K562 (cell line): Measurements from ENCODE around the gene DEDD. TPM values are rescaled to one million over a fixed set of nuclear protein-coding genes. Genes with fewer than 3 reads are reported as not detected.

Source experiments
- CREBBP ChIP-seq: IDR thresholded peaks from one replicate; pipeline ENCODE4 v1.6.1; 2012; ENCODE audit warnings: low read depth, mild to moderate bottlenecking, control low read depth, inconsistent platforms, low read length
- HDAC1 ChIP-seq, 2 experiments: fragments of 450-650 bp; IDR thresholded peaks; 2 replicates each; pipeline ENCODE4 v1.6.1; 2016 to 2017; ENCODE audit warnings: inconsistent platforms in 1 of 2, mild to moderate bottlenecking in 1 of 2, moderate library complexity in 1 of 2
- HDAC8 ChIP-seq: fragments of 450-650 bp; IDR thresholded peaks from 2 replicates; pipeline ENCODE4 v1.6.1; 2016; ENCODE audit warnings: mild to moderate bottlenecking, missing genetic modification characterization, moderate library complexity, missing compliant biosample characterization
- HDGF ChIP-seq: fragments of 450-650 bp; IDR thresholded peaks from 2 replicates; pipeline ENCODE4 v1.6.1; 2016
- KLF10 ChIP-seq: fragments of 250-450 bp; sonication (Bioruptor Pico); IDR thresholded peaks from 2 replicates; pipeline ENCODE4 v1.6.1; 2021; ENCODE audit warnings: matching md5 sums
- MCM7 ChIP-seq, 2 experiments: fragments of 450-650 bp; IDR thresholded peaks; 2 replicates each; pipeline ENCODE4 v1.6.1; 2016 to 2018
- NRF1 ChIP-seq, 2 experiments: fragments of 450-650 bp; IDR thresholded peaks in 1 of 2; conservative IDR thresholded peaks in 1 of 2; 2 replicates each; pipeline ENCODE4 v1.6.1; 2014; ENCODE audit warnings: mild to moderate bottlenecking in 2 of 2
- PRPF4 ChIP-seq: fragments of 200-400 bp; formaldehyde crosslinking; IDR thresholded peaks from one replicate; pipeline ENCODE4 v1.6.1; 2017; ENCODE audit warnings: low read length, low read depth, mild to moderate bottlenecking; ENCODE audit not compliant: insufficient read depth, poor library complexity, severe bottlenecking
- PURB ChIP-seq: sonication (generic); formaldehyde crosslinking; IDR thresholded peaks from 2 replicates; pipeline ENCODE4 v1.9.0; 2021; ENCODE audit warnings: low read depth, mild to moderate bottlenecking, missing genetic modification reagents
- RHOXF2B ChIP-seq: fragments of 250-450 bp; sonication (Bioruptor Pico); conservative IDR thresholded peaks from 2 replicates; pipeline ENCODE4 v1.5.1; 2021
- SIN3B ChIP-seq: fragments of 450-650 bp; IDR thresholded peaks from 2 replicates; pipeline ENCODE4 v1.6.1; 2017; ENCODE audit warnings: low read depth, mild to moderate bottlenecking, moderate library complexity
- SRSF1 ChIP-seq: fragments of 200-400 bp; formaldehyde crosslinking; IDR thresholded peaks from 2 replicates; pipeline ENCODE4 v1.6.1; 2017; ENCODE audit warnings: mild to moderate bottlenecking, low read depth, low read length, moderate library complexity
- TCF7 ChIP-seq: sonication (generic); IDR thresholded peaks from 2 replicates; pipeline ENCODE4 v1.6.1; 2016; ENCODE audit warnings: antibody characterized with exemption, borderline replicate concordance
- ZKSCAN1 ChIP-seq: fragments of 150-350 bp; IDR thresholded peaks from 2 replicates; pipeline ENCODE4 v1.6.1; 2016; ENCODE audit warnings: low read depth, low read length
- ZNF12 ChIP-seq: sonication (generic); formaldehyde crosslinking; IDR thresholded peaks from 2 replicates; pipeline ENCODE4 v1.4.0; 2020; ENCODE audit warnings: mild to moderate bottlenecking, missing genetic modification reagents
- ZNF445 ChIP-seq: fragments of 250-450 bp; sonication (Bioruptor Pico); IDR thresholded peaks from 2 replicates; pipeline ENCODE4 v1.4.0; 2020; ENCODE audit warnings: low read depth, mild to moderate bottlenecking, moderate library complexity
- ZNF586 ChIP-seq: fragments of 450-650 bp; formaldehyde crosslinking; conservative IDR thresholded peaks from 2 replicates; pipeline ENCODE4 v1.4.0; 2020; ENCODE audit warnings: mild to moderate bottlenecking, moderate library complexity
- ZNF785 ChIP-seq: fragments of 250-450 bp; sonication (Bioruptor Pico); IDR thresholded peaks from 2 replicates; pipeline ENCODE4 v1.4.0; 2020; ENCODE audit warnings: mild to moderate bottlenecking
- polyA plus RNA-seq, 8 experiments: library from polyadenylated mRNA; depleted of rRNA in 4 of 8; stranded (reverse) in 5 of 8; unstranded in 3 of 8; fragments of >200 nt; fragmentation: Nextera tagmentation in 2 of 8; fragmentation: Illumina TruSeq in 1 of 8; extraction: Ambion mirVana in 2 of 8; extraction: Trizol in 1 of 8; gene quantifications; 2 replicates each; pipeline versions ENCODE4 v1.2.1 to v1.2.3, GENCODE V29; 2011 to 2014; ENCODE audit warnings: inconsistent platforms in 1 of 8, missing spikeins in 1 of 8
- total RNA-seq, 7 experiments: library from RNA; depleted of rRNA in 6 of 7; stranded (reverse); fragments of >200 nt in 6 of 7; fragmentation: Illumina TruSeq in 2 of 7; extraction: Trizol in 2 of 7; gene quantifications; 2 replicates each; pipeline versions ENCODE4 v1.2.1 to v1.2.3, GENCODE V29; 2011 to 2021; ENCODE audit warnings: low replicate concordance in 1 of 7
- TF ChIP-seq, protein P1 (sequence below): fragments of 250-450 bp; sonication (Bioruptor Pico); IDR thresholded peaks from 2 replicates; pipeline ENCODE4 v1.5.0; 2020; ENCODE audit warnings: mild to moderate bottlenecking, borderline replicate concordance
- TF ChIP-seq, protein P2 (sequence below): fragments of 450-650 bp; formaldehyde crosslinking; IDR thresholded peaks from 2 replicates; pipeline ENCODE4 v1.4.0; 2022; ENCODE audit warnings: missing genetic modification characterization
- TF ChIP-seq, protein P3 (sequence below): sonication (generic); formaldehyde crosslinking; IDR thresholded peaks from 2 replicates; pipeline ENCODE4 v1.4.0; 2020; ENCODE audit warnings: mild to moderate bottlenecking, missing genetic modification reagents
- TF ChIP-seq, protein P4 (sequence below): fragments of 450-650 bp; IDR thresholded peaks from 2 replicates; pipeline ENCODE4 v1.6.1; 2017; ENCODE audit warnings: antibody characterized with exemption

The DEDD gene
- total and polyA plus RNA-seq, 9 of the 15 experiments (the other 6 are each of a cell fraction or from before 2014, with no cell fraction given), result 11.6 to 41.0 (median 16.8) TPM

DNA sequence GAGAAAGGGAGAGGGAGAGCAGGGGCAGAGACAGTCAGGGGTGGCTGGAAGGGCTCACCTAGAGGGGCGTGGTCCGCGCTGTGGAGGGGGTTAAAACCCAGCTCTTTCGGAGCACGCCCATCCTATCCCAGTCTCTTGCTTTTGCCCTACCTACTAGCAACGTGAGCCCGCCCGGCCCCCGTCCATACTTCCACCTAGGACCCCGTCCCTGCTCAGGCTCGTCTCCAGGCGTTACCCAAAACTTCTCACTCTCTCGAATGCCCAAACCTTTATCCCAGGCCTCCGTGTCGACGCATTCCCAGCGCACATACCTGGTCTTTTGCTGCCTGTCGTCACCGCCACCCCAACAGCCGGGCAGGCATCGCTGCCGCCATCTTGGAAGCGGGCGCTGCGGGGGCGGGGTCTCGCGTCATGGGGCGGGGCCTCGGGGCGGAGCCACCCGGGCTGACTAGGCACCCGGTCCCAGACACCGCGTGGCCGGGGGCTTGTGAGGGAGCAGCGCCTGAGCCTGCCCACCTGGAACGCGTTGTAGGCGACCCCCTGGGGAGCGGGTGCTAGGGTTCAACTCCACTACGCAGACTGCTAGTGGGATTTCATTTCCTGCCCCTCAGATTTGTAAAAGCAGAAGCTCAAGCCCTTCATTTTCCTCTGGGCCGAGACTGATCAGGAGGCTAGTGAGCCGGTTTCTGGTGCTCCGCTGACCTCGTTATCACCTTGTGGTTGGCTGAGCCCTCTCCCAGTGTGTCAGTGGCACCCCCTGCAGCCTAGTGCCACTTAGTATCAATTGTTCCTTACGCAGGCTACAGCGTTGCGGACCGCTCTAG lies 44.9 kb upstream of the DEDD start, which contains the start of gene B4GALT3 (continued):
- TF ChIP-seq HDAC1 (IDR thresholded peaks at IDR 0.05), result peak in 1 of 2 experiments; percentile 88; a peak in 1 of 4 replicates
- TF ChIP-seq ZNF12 (CRISPR knock-in tag), result no peak
- TF ChIP-seq PRPF4, result no peak
- TF ChIP-seq, protein P1, sequence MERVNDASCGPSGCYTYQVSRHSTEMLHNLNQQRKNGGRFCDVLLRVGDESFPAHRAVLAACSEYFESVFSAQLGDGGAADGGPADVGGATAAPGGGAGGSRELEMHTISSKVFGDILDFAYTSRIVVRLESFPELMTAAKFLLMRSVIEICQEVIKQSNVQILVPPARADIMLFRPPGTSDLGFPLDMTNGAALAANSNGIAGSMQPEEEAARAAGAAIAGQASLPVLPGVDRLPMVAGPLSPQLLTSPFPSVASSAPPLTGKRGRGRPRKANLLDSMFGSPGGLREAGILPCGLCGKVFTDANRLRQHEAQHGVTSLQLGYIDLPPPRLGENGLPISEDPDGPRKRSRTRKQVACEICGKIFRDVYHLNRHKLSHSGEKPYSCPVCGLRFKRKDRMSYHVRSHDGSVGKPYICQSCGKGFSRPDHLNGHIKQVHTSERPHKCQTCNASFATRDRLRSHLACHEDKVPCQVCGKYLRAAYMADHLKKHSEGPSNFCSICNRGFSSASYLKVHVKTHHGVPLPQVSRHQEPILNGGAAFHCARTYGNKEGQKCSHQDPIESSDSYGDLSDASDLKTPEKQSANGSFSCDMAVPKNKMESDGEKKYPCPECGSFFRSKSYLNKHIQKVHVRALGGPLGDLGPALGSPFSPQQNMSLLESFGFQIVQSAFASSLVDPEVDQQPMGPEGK (CRISPR knock-in tag), result no peak
- no peak for TF ChIP-seq HDAC8 (tag)
- no peak for TF ChIP-seq MCM7 (IDR thresholded peaks at IDR 0.05)
- TF ChIP-seq ZNF785 (CRISPR knock-in tag), result no peak
- TF ChIP-seq SRSF1, result no peak
- 0 out of 2 replicates have a peak, but pooled peaks have one; percentile 25 for TF ChIP-seq TCF7
- TF ChIP-seq, protein P2, sequence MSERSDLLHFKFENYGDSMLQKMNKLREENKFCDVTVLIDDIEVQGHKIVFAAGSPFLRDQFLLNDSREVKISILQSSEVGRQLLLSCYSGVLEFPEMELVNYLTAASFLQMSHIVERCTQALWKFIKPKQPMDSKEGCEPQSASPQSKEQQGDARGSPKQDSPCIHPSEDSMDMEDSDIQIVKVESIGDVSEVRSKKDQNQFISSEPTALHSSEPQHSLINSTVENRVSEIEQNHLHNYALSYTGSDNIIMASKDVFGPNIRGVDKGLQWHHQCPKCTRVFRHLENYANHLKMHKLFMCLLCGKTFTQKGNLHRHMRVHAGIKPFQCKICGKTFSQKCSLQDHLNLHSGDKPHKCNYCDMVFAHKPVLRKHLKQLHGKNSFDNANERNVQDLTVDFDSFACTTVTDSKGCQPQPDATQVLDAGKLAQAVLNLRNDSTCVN (CRISPR knock-in tag), result no peak
- TF ChIP-seq HDGF, result no peak
- TF ChIP-seq, protein P3, sequence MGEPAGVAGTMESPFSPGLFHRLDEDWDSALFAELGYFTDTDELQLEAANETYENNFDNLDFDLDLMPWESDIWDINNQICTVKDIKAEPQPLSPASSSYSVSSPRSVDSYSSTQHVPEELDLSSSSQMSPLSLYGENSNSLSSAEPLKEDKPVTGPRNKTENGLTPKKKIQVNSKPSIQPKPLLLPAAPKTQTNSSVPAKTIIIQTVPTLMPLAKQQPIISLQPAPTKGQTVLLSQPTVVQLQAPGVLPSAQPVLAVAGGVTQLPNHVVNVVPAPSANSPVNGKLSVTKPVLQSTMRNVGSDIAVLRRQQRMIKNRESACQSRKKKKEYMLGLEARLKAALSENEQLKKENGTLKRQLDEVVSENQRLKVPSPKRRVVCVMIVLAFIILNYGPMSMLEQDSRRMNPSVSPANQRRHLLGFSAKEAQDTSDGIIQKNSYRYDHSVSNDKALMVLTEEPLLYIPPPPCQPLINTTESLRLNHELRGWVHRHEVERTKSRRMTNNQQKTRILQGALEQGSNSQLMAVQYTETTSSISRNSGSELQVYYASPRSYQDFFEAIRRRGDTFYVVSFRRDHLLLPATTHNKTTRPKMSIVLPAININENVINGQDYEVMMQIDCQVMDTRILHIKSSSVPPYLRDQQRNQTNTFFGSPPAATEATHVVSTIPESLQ (CRISPR knock-in tag), result 0 out of 2 replicates have a peak, but pooled peaks have one; percentile 72
- TF ChIP-seq KLF10 (CRISPR knock-in tag), result no peak
- TF ChIP-seq RHOXF2B (CRISPR knock-in tag), result no peak
- no peak for TF ChIP-seq ZNF586 (CRISPR knock-in tag)
- TF ChIP-seq, protein P4, sequence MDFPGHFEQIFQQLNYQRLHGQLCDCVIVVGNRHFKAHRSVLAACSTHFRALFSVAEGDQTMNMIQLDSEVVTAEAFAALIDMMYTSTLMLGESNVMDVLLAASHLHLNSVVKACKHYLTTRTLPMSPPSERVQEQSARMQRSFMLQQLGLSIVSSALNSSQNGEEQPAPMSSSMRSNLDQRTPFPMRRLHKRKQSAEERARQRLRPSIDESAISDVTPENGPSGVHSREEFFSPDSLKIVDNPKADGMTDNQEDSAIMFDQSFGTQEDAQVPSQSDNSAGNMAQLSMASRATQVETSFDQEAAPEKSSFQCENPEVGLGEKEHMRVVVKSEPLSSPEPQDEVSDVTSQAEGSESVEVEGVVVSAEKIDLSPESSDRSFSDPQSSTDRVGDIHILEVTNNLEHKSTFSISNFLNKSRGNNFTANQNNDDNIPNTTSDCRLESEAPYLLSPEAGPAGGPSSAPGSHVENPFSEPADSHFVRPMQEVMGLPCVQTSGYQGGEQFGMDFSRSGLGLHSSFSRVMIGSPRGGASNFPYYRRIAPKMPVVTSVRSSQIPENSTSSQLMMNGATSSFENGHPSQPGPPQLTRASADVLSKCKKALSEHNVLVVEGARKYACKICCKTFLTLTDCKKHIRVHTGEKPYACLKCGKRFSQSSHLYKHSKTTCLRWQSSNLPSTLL, result no peak
- TF ChIP-seq CREBBP, result no peak
- no peak for TF ChIP-seq ZKSCAN1
- no peak for TF ChIP-seq ZNF445
- TF ChIP-seq NRF1 (conservative IDR thresholded peaks at IDR 0.05 in 1 of 2, IDR thresholded peaks at IDR 0.05 in 1 of 2), result peak; percentile 47 to 65
- TF ChIP-seq SIN3B, result no peak
- no peak for TF ChIP-seq PURB (CRISPR knock-in tag)
